ENCODE measurements around the gene TBC1D4. TPM values are rescaled to one million over a fixed set of nuclear protein-coding genes. Genes with fewer than 3 reads are reported as not detected.

The TBC1D4 gene
- total and polyA plus RNA-seq, 2 experiments from 2014 or later, result 18.7 to 38.2 TPM

GRCh38 chr13:75425216-75426009 is 56.6 kb downstream of the TBC1D4 start:
- ATAC-seq (no peak), DNase-seq (ENCODE audit: low spot score) (no peak)
- H3K9me3 Mint-ChIP-seq, result no peaks in the 10 kb centered on the region
- no peaks in the 10 kb centered on the region for H3K27me3 Mint-ChIP-seq (ENCODE audit: insufficient read depth, low read depth, poor library complexity)
- Histone ChIP-seq H3F3A (replicated peaks; ENCODE audit: low read depth) (no peaks in the 10 kb centered on the region), H3K9me2 (ENCODE audit: insufficient read depth) (no peaks in the 10 kb centered on the region), H3K36me3 (ENCODE audit: insufficient read depth) (no peaks in the 10 kb centered on the region), H3K4me2 (no peak overlapping the region), H3K27ac (ENCODE audit: low read depth) (no peak overlapping the region), H3K4me1 (ENCODE audit: insufficient read depth) (no peaks in the 10 kb centered on the region), H3K4me3 (no peak overlapping the region), H3K27me3 (ENCODE audit: insufficient read depth) (no peaks in the 10 kb centered on the region), H3K79me2 (replicated peaks; ENCODE audit: insufficient read depth) (peaks cover 14% of the 10 kb centered on the region), H4K20me1 (replicated peaks; ENCODE audit: insufficient read depth) (no peaks in the 10 kb centered on the region), H2AFZ (no peak overlapping the region)
- no peaks in the 10 kb centered on the region for H3K36me3 Mint-ChIP-seq (ENCODE audit: low read depth)
- H3K4me3 Mint-ChIP-seq, result no peak overlapping the region
- H3K4me1 Mint-ChIP-seq, result peaks cover 5% of the 10 kb centered on the region
- no peak overlapping the region for H3K27ac Mint-ChIP-seq
- TF ChIP-seq ZNF114 (CRISPR knock-in tag; IDR thresholded peaks at IDR 0.05) (no peak), CREB1 (CRISPR knock-in tag; IDR thresholded peaks at IDR 0.05; ENCODE audit: low read depth) (no peak), POLR2AphosphoS5 (IDR thresholded peaks at IDR 0.05; ENCODE audit: low read depth) (no peak), ZNF331 (CRISPR knock-in tag; IDR thresholded peaks at IDR 0.05; ENCODE audit: low read depth) (no peak)

GRCh38 chr13:75423946-75424345 is 58.0 kb downstream of the TBC1D4 start:
- Mint-ChIP-seq H3K4me3 (no peak overlapping the region), H3K4me1 (peaks cover 8% of the 10 kb centered on the region), H3K27ac (no peak overlapping the region), H3K36me3 (ENCODE audit: low read depth) (no peaks in the 10 kb centered on the region), H3K9me3 (no peaks in the 10 kb centered on the region), H3K27me3 (ENCODE audit: insufficient read depth, low read depth, poor library complexity) (no peaks in the 10 kb centered on the region)
- H3K4me1 ChIP-seq (ENCODE audit: insufficient read depth), result no peaks in the 10 kb centered on the region
- H3K4me2 ChIP-seq, result no peak overlapping the region
- no peaks in the 10 kb centered on the region for H3K36me3 ChIP-seq (ENCODE audit: insufficient read depth)
- H3K27ac ChIP-seq (ENCODE audit: low read depth), result no peak overlapping the region
- H4K20me1 ChIP-seq (replicated peaks; ENCODE audit: insufficient read depth), result no peaks in the 10 kb centered on the region
- TF ChIP-seq POLR2AphosphoS5 (IDR thresholded peaks at IDR 0.05; ENCODE audit: low read depth) (no peak), NANOG (IDR thresholded peaks at IDR 0.05; ENCODE audit: borderline replicate concordance) (no peak), EZH2 (IDR thresholded peaks at IDR 0.05; ENCODE audit: low read depth, unreplicated experiment) (no peak), ZNF462 (CRISPR knock-in tag; IDR thresholded peaks at IDR 0.05) (no peak), ETS1 (IDR thresholded peaks at IDR 0.05) (no peak), REST (IDR thresholded peaks at IDR 0.05; ENCODE audit: unreplicated experiment) (no peak)
- DNase-seq (ENCODE audit: low spot score), result no peak
- ATAC-seq, result no peak
- H2AFZ ChIP-seq, result no peak overlapping the region
- peaks cover 10% of the 10 kb centered on the region for H3K79me2 ChIP-seq (replicated peaks; ENCODE audit: insufficient read depth)
- H3K27me3 ChIP-seq (ENCODE audit: insufficient read depth), result no peaks in the 10 kb centered on the region
- no peaks in the 10 kb centered on the region for H3K9me2 ChIP-seq (ENCODE audit: insufficient read depth)
- H3K4me3 ChIP-seq, result no peak overlapping the region
- H3F3A ChIP-seq (replicated peaks; ENCODE audit: low read depth), result no peaks in the 10 kb centered on the region
